Neural progenitor cell (in vitro differentiated cells): ENCODE measurements around the gene MCTP2.

ENCODE experiments used
- CTCF ChIP-seq: fragments of 200-600 bp; sonication (generic); IDR thresholded peaks from 2 replicates; pipeline ENCODE4 v1.5.1; 2017; ENCODE audit warnings: antibody characterized with exemption, mild to moderate bottlenecking
- EZH2 ChIP-seq: fragments of 200-600 bp; sonication (generic); IDR thresholded peaks from 2 replicates; pipeline ENCODE4 v1.6.1; 2017; ENCODE audit warnings: antibody characterized with exemption, mild to moderate bottlenecking, moderate library complexity
- EZH2phosphoT487 ChIP-seq: fragments of 200-600 bp; sonication (generic); IDR thresholded peaks from 2 replicates; pipeline ENCODE4 v1.6.1; 2017; ENCODE audit warnings: antibody characterized with exemption

GRCh38 chr15:94280301-94280700, 48.9 kb downstream of the MCTP2 start:
- TF ChIP-seq CTCF (no peak), EZH2phosphoT487 (no peak), EZH2 (no peak)
